H1 (cell line): ENCODE results near the gene KMT5C.

Experiments used
- EP300 ChIP-seq, 2 experiments: IDR thresholded peaks; 1 replicate in 1 of 2; 2 replicates in 1 of 2; pipeline ENCODE4 v1.6.1; 2011 to 2012; ENCODE audit warnings: low read depth in 2 of 2, low read length in 2 of 2, mild to moderate bottlenecking in 2 of 2, borderline replicate concordance in 1 of 2, inconsistent platforms in 1 of 2, moderate library complexity in 1 of 2
- FOSL1 ChIP-seq: IDR thresholded peaks from 2 replicates; pipeline ENCODE4 v1.6.1; 2011; ENCODE audit warnings: mild to moderate bottlenecking, low read depth, low read length, moderate library complexity; ENCODE audit not compliant: insufficient read depth
- GABPA ChIP-seq: IDR thresholded peaks from 2 replicates; pipeline ENCODE4 v1.6.1; 2011; ENCODE audit warnings: mild to moderate bottlenecking, low read length, moderate library complexity, borderline replicate concordance; ENCODE audit not compliant: insufficient read depth
- KDM5A ChIP-seq: fragments of 200-600 bp; IDR thresholded peaks from 2 replicates; pipeline ENCODE4 v1.7.1; 2012; ENCODE audit warnings: mild to moderate bottlenecking, low read length, inconsistent platforms, mixed read lengths
- POLR2A ChIP-seq, 2 experiments: IDR thresholded peaks; 1 replicate in 1 of 2; 2 replicates in 1 of 2; pipeline ENCODE4 v1.6.1; 2011; ENCODE audit warnings: low read depth in 2 of 2, low read length in 2 of 2, mild to moderate bottlenecking in 2 of 2; ENCODE audit errors: control extremely low read depth in 1 of 2
- RFX5 ChIP-seq: IDR thresholded peaks from 2 replicates; pipeline ENCODE4 v1.6.1; 2011; ENCODE audit warnings: low read depth, low read length, improper control_type of control experiment, borderline replicate concordance
- RNF2 ChIP-seq: fragments of 200-900, 300-1000 bp; sonication (generic); IDR thresholded peaks from 2 replicates; pipeline ENCODE4 v1.7.1; 2016; ENCODE audit warnings: borderline replicate concordance, low read depth, mild to moderate bottlenecking, antibody characterized with exemption, low read length; ENCODE audit not compliant: poor library complexity, severe bottlenecking; ENCODE audit errors: missing control alignments
- TAF1 ChIP-seq: IDR thresholded peaks from 2 replicates; pipeline ENCODE4 v1.6.1; 2011; ENCODE audit warnings: mild to moderate bottlenecking, low read depth, low read length
- YY1 ChIP-seq: IDR thresholded peaks from 2 replicates; pipeline ENCODE4 v1.6.1; 2011; ENCODE audit warnings: low read depth, mild to moderate bottlenecking, low read length
- TF ChIP-seq, protein P1 (sequence below), 3 experiments: IDR thresholded peaks; 1 replicate in 2 of 3; 2 replicates in 1 of 3; pipeline versions ENCODE4 v1.5.1 to v1.6.1; 2011; ENCODE audit warnings: low read length in 3 of 3, mild to moderate bottlenecking in 3 of 3, inconsistent platforms in 2 of 3, low read depth in 1 of 3, moderate library complexity in 1 of 3; ENCODE audit not compliant: insufficient read depth in 1 of 3; ENCODE audit errors: control extremely low read depth in 1 of 3
- TF ChIP-seq, protein P2 (sequence below): IDR thresholded peaks from 2 replicates; pipeline ENCODE4 v1.6.1; 2012; ENCODE audit warnings: low read length, inconsistent platforms

- no peak for TF ChIP-seq TAF1
- TF ChIP-seq GABPA: no peak
- no peak for TF ChIP-seq POLR2A (IDR thresholded peaks at IDR 0.05; ENCODE audit: control extremely low read depth in 1 of 2, low read depth in 2 of 2, low read length in 2 of 2)
- TF ChIP-seq, protein P1, sequence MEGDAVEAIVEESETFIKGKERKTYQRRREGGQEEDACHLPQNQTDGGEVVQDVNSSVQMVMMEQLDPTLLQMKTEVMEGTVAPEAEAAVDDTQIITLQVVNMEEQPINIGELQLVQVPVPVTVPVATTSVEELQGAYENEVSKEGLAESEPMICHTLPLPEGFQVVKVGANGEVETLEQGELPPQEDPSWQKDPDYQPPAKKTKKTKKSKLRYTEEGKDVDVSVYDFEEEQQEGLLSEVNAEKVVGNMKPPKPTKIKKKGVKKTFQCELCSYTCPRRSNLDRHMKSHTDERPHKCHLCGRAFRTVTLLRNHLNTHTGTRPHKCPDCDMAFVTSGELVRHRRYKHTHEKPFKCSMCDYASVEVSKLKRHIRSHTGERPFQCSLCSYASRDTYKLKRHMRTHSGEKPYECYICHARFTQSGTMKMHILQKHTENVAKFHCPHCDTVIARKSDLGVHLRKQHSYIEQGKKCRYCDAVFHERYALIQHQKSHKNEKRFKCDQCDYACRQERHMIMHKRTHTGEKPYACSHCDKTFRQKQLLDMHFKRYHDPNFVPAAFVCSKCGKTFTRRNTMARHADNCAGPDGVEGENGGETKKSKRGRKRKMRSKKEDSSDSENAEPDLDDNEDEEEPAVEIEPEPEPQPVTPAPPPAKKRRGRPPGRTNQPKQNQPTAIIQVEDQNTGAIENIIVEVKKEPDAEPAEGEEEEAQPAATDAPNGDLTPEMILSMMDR (IDR thresholded peaks at IDR 0.05; ENCODE audit: control extremely low read depth in 1 of 3, insufficient read depth in 1 of 3, low read depth in 1 of 3, low read length in 3 of 3): no peak
- no peak for TF ChIP-seq FOSL1
- TF ChIP-seq, protein P2, sequence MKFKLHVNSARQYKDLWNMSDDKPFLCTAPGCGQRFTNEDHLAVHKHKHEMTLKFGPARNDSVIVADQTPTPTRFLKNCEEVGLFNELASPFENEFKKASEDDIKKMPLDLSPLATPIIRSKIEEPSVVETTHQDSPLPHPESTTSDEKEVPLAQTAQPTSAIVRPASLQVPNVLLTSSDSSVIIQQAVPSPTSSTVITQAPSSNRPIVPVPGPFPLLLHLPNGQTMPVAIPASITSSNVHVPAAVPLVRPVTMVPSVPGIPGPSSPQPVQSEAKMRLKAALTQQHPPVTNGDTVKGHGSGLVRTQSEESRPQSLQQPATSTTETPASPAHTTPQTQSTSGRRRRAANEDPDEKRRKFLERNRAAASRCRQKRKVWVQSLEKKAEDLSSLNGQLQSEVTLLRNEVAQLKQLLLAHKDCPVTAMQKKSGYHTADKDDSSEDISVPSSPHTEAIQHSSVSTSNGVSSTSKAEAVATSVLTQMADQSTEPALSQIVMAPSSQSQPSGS: no peak
- no peak for TF ChIP-seq YY1
- no peak for TF ChIP-seq KDM5A
- TF ChIP-seq EP300 (IDR thresholded peaks at IDR 0.05; ENCODE audit: borderline replicate concordance in 1 of 2, low read depth in 2 of 2, low read length in 2 of 2): no peak
- TF ChIP-seq RFX5: no peak
- TF ChIP-seq RNF2: no peak
These were observed 27.9 kb upstream of the KMT5C start for GRCh38 chr19:55311797-55312196.
